Keratinocyte (primary cell): ENCODE results near the gene LHX2.

Experiments
- EZH2 ChIP-seq: IDR thresholded peaks from one replicate; pipeline ENCODE4 v1.6.1; 2012; ENCODE audit warnings: inconsistent platforms, mild to moderate bottlenecking, low read length, moderate library complexity
- TF ChIP-seq, protein P1 (sequence below), 3 experiments: IDR thresholded peaks in 1 of 3; conservative IDR thresholded peaks in 1 of 3; optimal IDR thresholded peaks in 1 of 3; 2 replicates in 2 of 3; 3 replicates in 1 of 3; pipeline versions ENCODE3 to v1.5.1; 2011; ENCODE audit warnings: low read length in 3 of 3, mild to moderate bottlenecking in 3 of 3, moderate library complexity in 2 of 3, control low read depth in 1 of 3, inconsistent platforms in 1 of 3; ENCODE audit not compliant: insufficient read depth in 2 of 3; ENCODE audit errors: extremely low read depth in 1 of 3

DNA sequence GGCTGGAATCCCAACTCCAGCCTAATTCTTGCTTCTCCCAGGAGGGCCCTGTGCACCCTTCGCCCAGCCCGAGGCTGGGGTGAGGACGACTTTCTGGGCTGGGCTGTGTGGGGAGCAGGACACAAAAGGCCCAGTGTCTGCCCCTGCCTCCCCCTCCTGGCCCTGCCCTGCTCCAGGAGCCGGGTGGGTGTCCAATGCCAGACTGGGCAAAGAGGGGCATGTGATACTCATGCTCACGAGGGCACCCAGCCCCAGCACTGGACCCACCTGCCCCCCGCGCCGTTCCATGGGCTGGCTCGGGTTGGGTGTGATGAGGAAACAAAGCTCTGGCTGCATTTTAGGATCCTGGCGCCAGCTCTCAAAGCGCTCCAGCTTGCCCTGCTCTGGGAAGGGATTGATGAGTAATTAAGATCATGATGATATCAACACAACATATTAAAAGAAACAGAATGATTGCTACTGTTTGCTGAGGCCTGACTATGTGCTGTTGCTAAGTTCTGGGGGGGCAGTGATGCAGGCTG is 30.7 kb downstream of the LHX2 start:
- TF ChIP-seq, protein P1, sequence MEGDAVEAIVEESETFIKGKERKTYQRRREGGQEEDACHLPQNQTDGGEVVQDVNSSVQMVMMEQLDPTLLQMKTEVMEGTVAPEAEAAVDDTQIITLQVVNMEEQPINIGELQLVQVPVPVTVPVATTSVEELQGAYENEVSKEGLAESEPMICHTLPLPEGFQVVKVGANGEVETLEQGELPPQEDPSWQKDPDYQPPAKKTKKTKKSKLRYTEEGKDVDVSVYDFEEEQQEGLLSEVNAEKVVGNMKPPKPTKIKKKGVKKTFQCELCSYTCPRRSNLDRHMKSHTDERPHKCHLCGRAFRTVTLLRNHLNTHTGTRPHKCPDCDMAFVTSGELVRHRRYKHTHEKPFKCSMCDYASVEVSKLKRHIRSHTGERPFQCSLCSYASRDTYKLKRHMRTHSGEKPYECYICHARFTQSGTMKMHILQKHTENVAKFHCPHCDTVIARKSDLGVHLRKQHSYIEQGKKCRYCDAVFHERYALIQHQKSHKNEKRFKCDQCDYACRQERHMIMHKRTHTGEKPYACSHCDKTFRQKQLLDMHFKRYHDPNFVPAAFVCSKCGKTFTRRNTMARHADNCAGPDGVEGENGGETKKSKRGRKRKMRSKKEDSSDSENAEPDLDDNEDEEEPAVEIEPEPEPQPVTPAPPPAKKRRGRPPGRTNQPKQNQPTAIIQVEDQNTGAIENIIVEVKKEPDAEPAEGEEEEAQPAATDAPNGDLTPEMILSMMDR (optimal IDR thresholded peaks at IDR 0.05 in 1 of 3, IDR thresholded peaks at IDR 0.05 in 1 of 3, conservative IDR thresholded peaks at IDR 0.05 in 1 of 3; ENCODE audit: extremely low read depth in 1 of 3, insufficient read depth in 2 of 3, low read length in 3 of 3), result no peak
- TF ChIP-seq EZH2, result no peak
